AG10803 (cell line): ENCODE measurements around the gene PLXND1.

Source experiments
- DNase-seq: peaks from one replicate; pipeline ENCODE4 v3.0.0; 2010; ENCODE audit warnings: low read depth
- H3K4me3 ChIP-seq: 2 replicates; pipeline ENCODE4 v1.5.1; 2011; ENCODE audit warnings: mild to moderate bottlenecking, low read length, control low read depth
- TF ChIP-seq, protein P1 (sequence below): conservative IDR thresholded peaks from 2 replicates; pipeline ENCODE4 v1.5.1; 2011; ENCODE audit warnings: mild to moderate bottlenecking, low read length, control low read depth, inconsistent platforms

PLXND1 gene

DNA sequence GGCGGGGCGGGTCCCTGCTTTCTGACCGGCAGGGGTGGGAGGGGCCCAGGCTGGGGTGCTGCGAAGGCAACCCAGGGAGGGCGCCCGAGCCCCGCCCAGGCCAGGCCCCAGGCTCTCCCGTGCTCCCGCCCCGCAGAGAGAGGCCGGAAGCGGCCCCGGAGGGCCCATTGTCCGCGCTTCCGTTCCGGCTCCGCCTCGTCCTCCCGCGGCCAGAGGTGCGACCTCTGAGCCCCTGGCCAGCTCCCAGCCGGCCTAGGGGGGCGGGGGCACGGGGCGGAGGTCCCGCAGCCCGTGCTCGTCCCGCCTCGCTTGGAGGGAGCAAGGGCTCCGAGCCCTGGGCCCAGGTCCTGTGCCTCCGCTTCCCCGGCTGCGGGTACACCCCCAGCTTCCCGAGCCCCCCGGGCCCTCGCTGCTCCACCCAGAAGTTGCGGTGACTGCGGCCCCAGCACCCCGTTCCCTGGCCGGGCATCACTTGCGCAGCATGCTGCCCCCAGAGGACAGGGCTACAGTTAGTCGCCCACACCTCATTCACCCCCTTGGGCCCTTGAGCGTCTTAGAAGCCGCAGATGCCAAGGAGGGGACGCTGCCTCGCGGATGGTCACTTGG, 20.4 kb upstream of the PLXND1 start:
- DNase-seq, result peak; percentile 85
- TF ChIP-seq, protein P1, sequence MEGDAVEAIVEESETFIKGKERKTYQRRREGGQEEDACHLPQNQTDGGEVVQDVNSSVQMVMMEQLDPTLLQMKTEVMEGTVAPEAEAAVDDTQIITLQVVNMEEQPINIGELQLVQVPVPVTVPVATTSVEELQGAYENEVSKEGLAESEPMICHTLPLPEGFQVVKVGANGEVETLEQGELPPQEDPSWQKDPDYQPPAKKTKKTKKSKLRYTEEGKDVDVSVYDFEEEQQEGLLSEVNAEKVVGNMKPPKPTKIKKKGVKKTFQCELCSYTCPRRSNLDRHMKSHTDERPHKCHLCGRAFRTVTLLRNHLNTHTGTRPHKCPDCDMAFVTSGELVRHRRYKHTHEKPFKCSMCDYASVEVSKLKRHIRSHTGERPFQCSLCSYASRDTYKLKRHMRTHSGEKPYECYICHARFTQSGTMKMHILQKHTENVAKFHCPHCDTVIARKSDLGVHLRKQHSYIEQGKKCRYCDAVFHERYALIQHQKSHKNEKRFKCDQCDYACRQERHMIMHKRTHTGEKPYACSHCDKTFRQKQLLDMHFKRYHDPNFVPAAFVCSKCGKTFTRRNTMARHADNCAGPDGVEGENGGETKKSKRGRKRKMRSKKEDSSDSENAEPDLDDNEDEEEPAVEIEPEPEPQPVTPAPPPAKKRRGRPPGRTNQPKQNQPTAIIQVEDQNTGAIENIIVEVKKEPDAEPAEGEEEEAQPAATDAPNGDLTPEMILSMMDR, result no peak
- H3K4me3 ChIP-seq, result peak overlapping the region; percentile 59

DNA sequence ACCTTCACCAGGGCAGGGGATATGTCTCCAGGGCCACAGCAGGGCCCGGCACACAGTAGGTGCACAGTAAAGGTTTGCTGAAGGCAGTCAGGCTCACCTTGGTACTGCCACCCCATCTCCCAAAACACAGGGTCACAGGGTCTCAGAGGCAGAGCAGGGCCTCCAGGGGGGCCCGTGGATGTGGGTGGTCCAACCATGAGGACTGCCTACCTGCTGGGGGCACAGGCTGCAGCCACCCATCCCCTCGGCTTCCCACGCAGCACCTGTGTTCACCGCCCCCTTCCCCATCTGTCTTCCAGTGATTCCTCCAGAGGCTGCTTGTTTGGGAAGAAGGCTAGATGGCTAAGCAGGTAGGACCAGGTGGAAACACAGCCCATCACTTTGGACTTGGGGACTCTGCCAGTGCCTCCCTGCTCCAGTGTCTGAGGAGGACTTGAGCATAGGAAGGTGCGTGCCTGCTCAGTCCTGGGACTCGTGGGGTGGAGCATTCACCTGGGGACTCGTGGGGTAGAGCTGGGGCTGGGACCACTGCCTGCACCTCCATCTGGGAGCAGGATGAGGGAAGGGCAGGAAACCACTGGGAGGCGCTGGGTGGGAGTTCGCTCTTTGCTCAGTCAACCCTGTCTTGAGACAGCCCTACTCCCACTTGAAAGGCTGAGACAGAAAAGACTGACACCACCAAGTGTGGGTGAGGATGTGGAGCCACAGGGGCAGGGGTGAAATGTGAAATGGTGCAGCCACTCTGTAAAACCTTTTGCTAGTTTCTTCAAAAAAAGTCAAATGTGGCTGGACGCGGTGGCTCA, 18.8 kb upstream of the PLXND1 start:
- DNase-seq, result no peak
- TF ChIP-seq, protein P1, result no peak
- no peak overlapping the region for H3K4me3 ChIP-seq

DNA sequence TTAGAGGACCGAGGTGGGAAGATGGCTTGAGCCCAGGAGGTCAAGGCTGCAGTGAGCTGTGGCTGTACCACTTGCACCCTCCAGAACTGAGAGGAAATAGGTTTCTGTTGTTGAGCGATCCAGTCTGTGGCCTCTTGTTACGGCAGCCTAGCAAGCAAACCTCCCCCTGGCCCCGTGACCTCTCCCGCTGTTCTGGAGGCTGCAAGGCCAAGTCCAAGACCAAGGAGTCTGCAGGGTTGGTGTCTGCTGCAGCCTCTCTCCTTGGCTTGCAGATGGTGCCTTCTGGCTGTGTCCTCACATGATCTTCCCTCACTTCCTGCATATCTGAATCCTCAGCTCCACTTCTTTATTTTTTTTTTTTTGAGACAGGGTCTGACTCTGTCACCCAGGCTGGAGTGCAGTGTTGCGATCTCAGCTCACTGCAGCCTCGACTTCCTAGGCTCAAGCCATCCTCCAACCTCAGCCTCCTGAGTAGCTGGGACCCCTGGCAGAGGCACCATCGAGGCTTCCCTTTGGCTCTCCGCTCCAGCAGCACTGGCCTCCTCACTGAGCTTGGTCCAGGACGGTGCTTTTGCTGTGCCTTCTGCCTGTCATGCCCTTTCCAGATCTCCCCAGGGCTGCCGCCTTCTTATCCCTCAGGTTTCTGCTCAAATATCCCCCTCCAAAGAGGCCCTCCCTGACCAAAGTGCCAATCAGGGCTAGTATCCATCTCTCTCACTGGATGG, 18.0 kb upstream of the PLXND1 start:
- no peak overlapping the region for H3K4me3 ChIP-seq
- TF ChIP-seq, protein P1, result no peak
- DNase-seq, result peak; percentile 47

DNA sequence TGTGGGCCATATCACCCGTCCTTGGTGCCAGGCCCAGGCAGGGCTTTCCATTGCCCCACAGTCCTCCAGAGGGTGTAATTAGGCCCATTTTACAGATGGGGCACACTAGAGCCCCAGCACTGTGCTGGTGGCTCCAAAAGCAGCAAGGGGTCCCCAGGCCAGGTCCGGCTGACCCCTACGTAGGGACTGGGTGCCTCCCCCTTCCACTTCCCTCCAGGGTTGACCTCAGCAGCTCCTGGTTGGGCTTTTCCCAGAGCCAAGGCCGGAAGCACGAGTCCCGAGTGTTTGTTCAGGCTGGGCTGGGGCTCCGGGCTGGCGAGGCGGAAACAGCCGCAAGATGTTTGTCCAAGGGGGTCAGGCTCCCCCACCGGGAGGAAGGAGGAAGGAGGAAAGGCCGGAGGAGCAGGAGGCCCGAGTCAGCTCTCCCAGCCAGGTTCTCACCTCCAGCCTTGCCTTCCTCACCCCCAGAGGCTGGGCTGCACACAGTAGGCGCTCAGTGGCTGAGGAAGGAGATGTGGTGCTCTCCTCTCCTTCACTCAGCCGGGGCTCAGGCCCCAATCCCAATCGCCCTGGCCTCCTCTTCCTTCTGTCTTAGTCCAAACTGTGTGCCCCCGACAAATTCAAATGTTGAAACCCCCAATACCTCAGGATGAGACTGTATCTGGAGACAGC, 17.1 kb upstream of the PLXND1 start:
- DNase-seq, result no peak
- no peak overlapping the region for H3K4me3 ChIP-seq
- TF ChIP-seq, protein P1, result no peak

DNA sequence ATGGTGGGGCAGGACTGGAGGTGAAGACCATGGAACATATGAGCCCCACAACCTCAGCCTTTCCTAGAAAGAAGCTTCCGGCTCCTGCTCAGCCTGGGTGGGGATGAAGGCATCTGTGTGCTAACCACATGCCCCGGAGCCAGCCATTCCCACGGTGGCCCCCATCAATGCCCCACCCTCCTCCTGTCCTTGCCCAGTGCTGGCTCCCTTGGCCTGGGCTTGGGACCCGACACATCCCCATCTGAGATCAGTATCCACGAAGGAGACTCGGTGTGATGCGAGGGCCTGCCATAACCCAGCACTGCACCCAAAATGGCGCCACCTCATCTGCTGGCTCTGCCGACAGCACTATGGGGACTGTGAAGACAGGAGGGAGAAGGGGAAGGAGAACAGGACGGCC, 16.5 kb upstream of the PLXND1 start:
- TF ChIP-seq, protein P1, result no peak
- no peak overlapping the region for H3K4me3 ChIP-seq
- no peak for DNase-seq

DNA sequence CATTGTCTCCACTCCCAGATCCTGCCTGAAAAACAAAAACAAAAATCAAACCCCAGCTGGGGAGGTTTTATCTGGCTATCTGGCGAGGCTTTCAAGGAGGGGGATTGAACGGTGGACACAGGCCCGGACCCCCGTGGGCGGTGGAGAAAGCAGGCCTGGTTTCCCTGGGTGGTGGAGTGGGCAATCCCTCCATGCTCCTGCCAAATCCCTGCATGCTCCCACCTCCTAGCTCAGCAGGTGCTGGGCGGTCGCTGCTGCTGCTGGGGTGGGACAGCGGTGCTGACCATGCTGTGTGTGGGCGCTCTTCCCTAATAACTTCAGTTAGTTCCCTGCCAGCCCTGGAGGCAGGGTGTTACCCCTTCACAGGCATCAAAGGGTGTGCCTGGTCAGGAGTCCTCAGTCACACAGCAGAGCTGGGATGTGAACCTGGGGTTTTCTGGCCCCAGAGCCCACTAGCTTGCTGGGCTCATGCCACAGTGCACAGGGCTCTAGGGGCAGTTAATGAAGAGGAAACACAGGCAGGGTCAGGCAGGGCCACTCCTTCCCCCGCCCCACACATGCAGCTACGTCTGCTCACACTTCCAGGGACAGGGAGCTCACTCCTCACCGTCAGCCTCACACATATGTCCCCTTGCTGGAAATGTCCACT, 15.9 kb upstream of the PLXND1 start:
- DNase-seq, result no peak
- TF ChIP-seq, protein P1, result no peak

More for the DNA sequence above, 15.9 kb upstream of the PLXND1 start:
- H3K4me3 ChIP-seq, result no peak overlapping the region
